ENCODE results near the gene LARP1B.
"Not testable (repeated sequence)": the region's sequence is repeated elsewhere in the genome, so short reads cannot be mapped to it uniquely, and the experiment has no call there.

The LARP1B gene

DNA sequence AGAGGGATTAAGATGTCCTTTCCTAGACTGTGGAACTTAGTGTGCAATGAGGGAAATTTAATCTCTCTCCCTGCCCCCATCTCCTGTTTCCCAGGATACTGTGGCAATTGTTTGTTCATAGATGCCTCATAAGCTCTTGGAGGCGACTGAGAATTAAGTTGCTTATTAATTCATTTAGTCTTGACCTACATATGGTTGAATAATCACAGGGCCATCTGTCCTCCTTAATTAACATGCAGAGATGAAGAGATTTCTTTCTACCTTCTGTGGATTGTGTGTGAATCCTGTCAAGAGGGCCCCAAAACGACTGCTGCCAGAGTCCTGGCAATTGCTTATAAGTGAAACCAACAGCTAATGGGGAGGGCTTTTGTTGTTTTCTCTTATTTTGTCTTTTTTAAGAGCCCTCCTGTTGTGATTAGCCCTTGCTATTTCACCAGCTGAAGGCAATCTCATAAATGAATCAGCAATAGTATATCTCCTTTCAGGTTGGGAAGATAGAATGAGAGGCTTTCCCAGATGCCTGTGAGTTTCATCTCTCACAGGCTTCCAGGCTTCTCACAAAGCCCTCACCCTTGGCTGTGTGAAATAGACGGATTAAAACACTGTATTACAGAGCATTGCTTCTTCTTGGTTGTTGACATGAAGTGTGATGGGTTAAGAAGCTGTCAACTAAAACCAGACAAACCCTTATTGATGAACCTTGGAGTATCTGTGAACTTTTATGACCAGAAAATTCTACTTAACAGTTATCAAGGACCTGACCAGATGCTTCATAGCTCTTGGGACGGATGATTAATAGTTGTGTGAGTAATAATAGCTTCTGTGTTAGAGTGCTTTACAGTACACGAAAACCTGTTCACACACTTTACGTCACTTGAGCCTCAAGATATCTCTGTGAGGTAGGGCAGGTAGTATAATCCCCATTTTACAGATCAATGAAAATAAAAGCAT, 168.0 kb downstream of the LARP1B start:
- H3K4me1 ChIP-seq (ENCODE audit: control insufficient read depth, insufficient read depth, low read length) = peaks cover 28% of the 10 kb centered on the region
- no peaks in the 10 kb centered on the region for H3K9me3 ChIP-seq (ENCODE audit: control insufficient read depth, low read length)
- no peaks in the 10 kb centered on the region for H3K36me3 ChIP-seq (ENCODE audit: control insufficient read depth, insufficient read depth, low read length, severe bottlenecking)
- no peaks in the 10 kb centered on the region for H3K27me3 ChIP-seq (replicated peaks; ENCODE audit: control insufficient read depth, insufficient read depth, low read length)
- peak; percentile 36 for DNase-seq (ENCODE audit: low read depth)
- H3K4me3 ChIP-seq (ENCODE audit: low read length) = no peak overlapping the region
- H3K9ac ChIP-seq (ENCODE audit: low read length) = no peak overlapping the region

DNA sequence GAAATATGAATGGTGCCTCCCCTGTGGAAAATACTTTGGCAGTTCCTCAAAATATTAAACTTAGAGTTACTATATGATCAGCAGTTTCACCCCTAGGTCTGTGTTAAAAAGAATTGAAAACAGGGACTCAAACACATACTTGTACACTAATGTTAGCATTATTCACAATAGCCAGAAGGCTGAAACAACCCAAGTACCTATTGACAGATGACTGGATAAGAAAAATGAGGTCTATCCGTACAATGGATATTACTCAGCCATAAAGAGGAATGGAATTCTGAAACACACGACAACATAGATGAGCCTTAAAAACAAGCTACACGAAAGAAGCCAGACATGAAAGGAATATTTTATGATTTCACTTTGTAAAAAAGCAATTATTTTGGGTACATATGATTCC, 171.6 kb downstream of the LARP1B start:
- no peak overlapping the region for H3K9ac ChIP-seq (ENCODE audit: low read length)
- H3K9me3 ChIP-seq (ENCODE audit: control insufficient read depth, low read length) = no peaks in the 10 kb centered on the region
- no peak for DNase-seq (ENCODE audit: low read depth)
- no peaks in the 10 kb centered on the region for H3K36me3 ChIP-seq (ENCODE audit: control insufficient read depth, insufficient read depth, low read length, severe bottlenecking)
- H3K4me1 ChIP-seq (ENCODE audit: control insufficient read depth, insufficient read depth, low read length) = peaks cover 13% of the 10 kb centered on the region
- H3K4me3 ChIP-seq (ENCODE audit: low read length) = no peak overlapping the region
- H3K27me3 ChIP-seq (replicated peaks; ENCODE audit: control insufficient read depth, insufficient read depth, low read length) = no peaks in the 10 kb centered on the region

DNA sequence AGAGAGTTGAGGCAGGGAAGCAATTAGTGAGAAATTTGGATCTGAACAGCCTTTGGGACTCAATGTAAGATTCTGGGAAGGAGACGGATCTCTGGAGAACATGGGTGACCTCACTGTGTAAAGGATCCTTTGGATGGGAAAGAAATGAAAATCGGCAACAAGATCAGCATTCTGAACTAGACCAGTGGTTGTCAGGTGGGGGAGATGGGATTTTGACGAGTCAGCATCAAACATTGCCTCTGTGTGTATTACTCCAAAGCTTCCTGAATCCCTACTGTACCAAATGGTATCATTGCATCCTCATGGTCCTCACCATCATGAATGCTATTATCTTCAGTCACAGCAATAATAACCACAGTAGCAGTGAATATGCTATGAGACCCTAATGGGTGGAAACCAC, 173.7 kb downstream of the LARP1B start:
- Histone ChIP-seq H3K9ac (ENCODE audit: low read length) (no peak overlapping the region), H3K9me3 (ENCODE audit: control insufficient read depth, low read length) (no peaks in the 10 kb centered on the region), H3K27me3 (replicated peaks; ENCODE audit: control insufficient read depth, insufficient read depth, low read length) (no peaks in the 10 kb centered on the region), H3K4me3 (ENCODE audit: low read length) (no peak overlapping the region), H3K36me3 (ENCODE audit: control insufficient read depth, insufficient read depth, low read length, severe bottlenecking) (no peaks in the 10 kb centered on the region), H3K4me1 (ENCODE audit: control insufficient read depth, insufficient read depth, low read length) (no peaks in the 10 kb centered on the region)
- DNase-seq (ENCODE audit: low read depth) = no peak

DNA sequence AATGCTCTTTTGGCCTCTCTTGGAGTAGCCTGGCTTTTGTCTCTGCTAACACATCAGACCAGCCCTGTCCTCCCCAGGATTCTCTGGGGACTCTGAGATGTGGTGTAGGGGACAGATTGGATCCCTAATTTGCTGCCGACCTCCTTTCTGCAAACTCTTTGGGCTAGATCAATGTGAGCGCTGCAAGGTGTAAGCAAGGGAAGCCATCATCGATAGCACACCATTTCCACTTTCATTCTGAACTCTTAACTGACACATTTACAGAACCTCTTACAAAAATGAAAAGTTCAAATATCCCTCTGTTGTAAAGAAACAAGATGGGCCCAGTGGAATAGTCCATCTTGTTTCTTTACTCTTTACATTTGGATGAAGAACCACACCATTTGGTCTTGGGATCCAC, 179.9 kb downstream of the LARP1B start:
- Histone ChIP-seq H3K4me3 (ENCODE audit: low read length) (peak overlapping the region; percentile 45), H3K36me3 (ENCODE audit: control insufficient read depth, insufficient read depth, low read length, severe bottlenecking) (no peaks in the 10 kb centered on the region), H3K9me3 (ENCODE audit: control insufficient read depth, low read length) (no peaks in the 10 kb centered on the region), H3K27me3 (replicated peaks; ENCODE audit: control insufficient read depth, insufficient read depth, low read length) (no peaks in the 10 kb centered on the region), H3K9ac (ENCODE audit: low read length) (peak overlapping the region; percentile 56), H3K4me1 (ENCODE audit: control insufficient read depth, insufficient read depth, low read length) (peaks cover 27% of the 10 kb centered on the region)
- no peak for DNase-seq (ENCODE audit: low read depth)

DNA sequence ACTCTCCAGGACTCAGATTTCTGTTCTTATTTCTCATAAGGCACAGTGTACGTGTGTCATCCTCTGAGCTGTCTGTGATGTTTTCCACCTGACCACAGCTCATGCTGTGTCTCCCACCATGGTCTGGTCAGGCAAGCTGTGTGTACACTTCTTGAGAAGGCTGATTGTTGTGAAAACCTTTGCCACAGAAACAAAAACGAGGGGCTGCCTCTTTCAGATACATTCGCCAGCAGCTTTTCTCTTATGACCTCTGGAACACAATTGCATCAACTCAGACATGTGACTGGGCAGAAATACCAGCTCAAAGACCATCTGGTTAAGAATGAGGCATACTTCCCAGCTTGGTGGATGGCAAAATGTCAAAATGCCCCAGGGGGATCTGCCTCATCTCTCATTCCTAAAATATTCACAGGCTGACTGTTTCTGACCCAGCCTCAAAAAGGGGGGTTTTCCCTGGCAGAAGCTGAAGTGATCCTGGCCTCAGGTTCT, 180.4 kb downstream of the LARP1B start:
- H3K4me1 ChIP-seq (ENCODE audit: control insufficient read depth, insufficient read depth, low read length) = peaks cover 27% of the 10 kb centered on the region
- H3K36me3 ChIP-seq (ENCODE audit: control insufficient read depth, insufficient read depth, low read length, severe bottlenecking) = no peaks in the 10 kb centered on the region
- peak overlapping the region; percentile 45 for H3K4me3 ChIP-seq (ENCODE audit: low read length)
- H3K27me3 ChIP-seq (replicated peaks; ENCODE audit: control insufficient read depth, insufficient read depth, low read length) = no peaks in the 10 kb centered on the region
- peak; percentile 95 for DNase-seq (ENCODE audit: low read depth)
- H3K9ac ChIP-seq (ENCODE audit: low read length) = peak overlapping the region; percentile 56
- no peaks in the 10 kb centered on the region for H3K9me3 ChIP-seq (ENCODE audit: control insufficient read depth, low read length)

DNA sequence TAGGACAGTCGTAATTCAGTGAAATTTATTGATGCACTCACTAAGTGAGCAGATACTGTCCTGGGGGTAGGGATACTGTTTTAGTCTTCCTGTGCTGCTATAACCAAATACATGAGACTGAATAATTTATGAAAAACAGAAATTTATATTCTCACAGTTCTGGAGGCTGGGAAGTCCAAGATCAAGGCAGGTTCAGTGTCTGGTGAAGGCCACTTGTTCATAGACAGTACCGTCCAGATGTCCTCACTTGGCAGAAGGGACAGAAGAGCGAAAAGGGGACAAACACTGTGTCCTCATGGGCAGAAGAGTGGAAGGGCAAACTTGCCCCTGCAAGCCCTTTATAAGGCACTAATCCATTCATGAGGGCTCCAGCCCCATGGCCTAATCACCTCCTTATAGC, 180.9 kb downstream of the LARP1B start:
- Histone ChIP-seq H3K27me3 (replicated peaks; ENCODE audit: control insufficient read depth, insufficient read depth, low read length) (no peaks in the 10 kb centered on the region), H3K9ac (ENCODE audit: low read length) (peak overlapping the region; percentile 56), H3K9me3 (ENCODE audit: control insufficient read depth, low read length) (no peaks in the 10 kb centered on the region), H3K36me3 (ENCODE audit: control insufficient read depth, insufficient read depth, low read length, severe bottlenecking) (no peaks in the 10 kb centered on the region), H3K4me3 (ENCODE audit: low read length) (peak overlapping the region; percentile 37), H3K4me1 (ENCODE audit: control insufficient read depth, insufficient read depth, low read length) (peaks cover 27% of the 10 kb centered on the region)
- DNase-seq (ENCODE audit: low read depth) = no peak

DNA sequence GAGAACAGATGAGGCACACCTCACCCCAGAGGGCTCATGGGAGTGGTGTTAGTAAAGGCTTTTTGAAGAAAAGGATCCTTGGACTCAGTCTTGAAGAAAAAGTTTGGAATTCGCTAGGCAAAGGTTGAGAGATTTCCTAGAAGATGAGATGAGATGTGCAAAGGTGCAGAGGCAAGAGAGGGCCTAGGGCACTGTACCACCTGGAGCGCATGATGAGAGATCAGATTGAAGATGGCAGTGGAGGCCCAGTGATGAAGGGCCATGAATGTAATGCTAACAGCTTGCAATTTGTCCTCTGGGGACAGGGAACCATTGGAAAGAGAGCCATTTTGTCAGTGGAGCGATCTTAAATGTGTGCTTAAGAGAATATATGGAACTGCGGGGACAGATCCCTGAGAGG, 181.5 kb downstream of the LARP1B start:
- Histone ChIP-seq H3K9ac (ENCODE audit: low read length) (no peak overlapping the region), H3K27me3 (replicated peaks; ENCODE audit: control insufficient read depth, insufficient read depth, low read length) (no peaks in the 10 kb centered on the region), H3K4me3 (ENCODE audit: low read length) (peak overlapping the region; percentile 37), H3K36me3 (ENCODE audit: control insufficient read depth, insufficient read depth, low read length, severe bottlenecking) (no peaks in the 10 kb centered on the region), H3K9me3 (ENCODE audit: control insufficient read depth, low read length) (peaks cover 3% of the 10 kb centered on the region), H3K4me1 (ENCODE audit: control insufficient read depth, insufficient read depth, low read length) (peaks cover 27% of the 10 kb centered on the region)
- no peak for DNase-seq (ENCODE audit: low read depth)

DNA sequence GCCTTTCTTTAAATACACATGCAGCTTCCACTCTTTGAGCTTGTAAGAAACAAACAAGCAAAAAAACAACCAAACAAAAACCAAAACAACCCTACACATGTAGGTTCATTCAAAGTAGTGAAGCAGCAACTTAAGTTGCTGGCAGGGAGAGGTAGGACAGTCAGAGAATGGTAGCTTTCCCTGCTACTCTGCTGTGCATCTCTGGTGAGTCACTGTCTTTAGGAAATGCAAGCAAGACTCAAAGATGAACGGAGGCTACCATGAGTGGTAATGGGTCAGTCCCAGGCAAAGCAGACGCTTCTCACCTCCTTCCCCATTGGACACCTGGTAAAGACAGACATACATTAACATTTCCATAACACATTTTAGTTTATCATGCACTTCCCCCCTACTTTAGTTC, 183.3 kb downstream of the LARP1B start:
- H3K27me3 ChIP-seq (replicated peaks; ENCODE audit: control insufficient read depth, insufficient read depth, low read length) = no peaks in the 10 kb centered on the region
- no peak for DNase-seq (ENCODE audit: low read depth)
- no peaks in the 10 kb centered on the region for H3K36me3 ChIP-seq (ENCODE audit: control insufficient read depth, insufficient read depth, low read length, severe bottlenecking)
- H3K9me3 ChIP-seq (ENCODE audit: control insufficient read depth, low read length) = peaks cover 14% of the 10 kb centered on the region
- no peak overlapping the region for H3K9ac ChIP-seq (ENCODE audit: low read length)
- H3K4me1 ChIP-seq (ENCODE audit: control insufficient read depth, insufficient read depth, low read length) = peaks cover 27% of the 10 kb centered on the region
- no peak overlapping the region for H3K4me3 ChIP-seq (ENCODE audit: low read length)

DNA sequence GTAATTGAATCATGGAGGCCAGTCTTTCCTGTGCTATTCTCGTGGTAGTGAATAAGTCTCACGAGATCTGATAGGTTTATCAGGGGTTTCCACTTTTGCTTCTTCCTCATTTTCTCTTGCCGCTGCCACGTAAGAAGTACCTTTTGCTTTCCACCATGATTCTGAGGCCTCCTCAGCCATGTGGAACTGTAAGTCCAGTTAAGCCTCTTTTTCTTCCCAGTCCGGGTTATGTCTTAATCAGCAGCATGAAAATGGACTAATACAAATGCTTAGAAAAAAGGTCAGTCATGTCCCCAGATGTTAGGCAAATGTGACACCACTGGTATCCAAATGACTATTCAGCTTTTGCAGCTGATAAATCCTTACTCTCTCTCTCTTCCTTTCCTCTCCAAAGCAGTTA, 184.3 kb downstream of the LARP1B start:
- not testable (repeated sequence) for H3K27me3 ChIP-seq (replicated peaks; ENCODE audit: control insufficient read depth, insufficient read depth, low read length); H3K36me3 ChIP-seq (ENCODE audit: control insufficient read depth, insufficient read depth, low read length, severe bottlenecking); H3K4me3 ChIP-seq (ENCODE audit: low read length); H3K9ac ChIP-seq (ENCODE audit: low read length); DNase-seq (ENCODE audit: low read depth)
- Histone ChIP-seq H3K9me3 (ENCODE audit: control insufficient read depth, low read length) (peaks cover 22% of the 10 kb centered on the region), H3K4me1 (ENCODE audit: control insufficient read depth, insufficient read depth, low read length) (peaks cover 24% of the 10 kb centered on the region)

DNA sequence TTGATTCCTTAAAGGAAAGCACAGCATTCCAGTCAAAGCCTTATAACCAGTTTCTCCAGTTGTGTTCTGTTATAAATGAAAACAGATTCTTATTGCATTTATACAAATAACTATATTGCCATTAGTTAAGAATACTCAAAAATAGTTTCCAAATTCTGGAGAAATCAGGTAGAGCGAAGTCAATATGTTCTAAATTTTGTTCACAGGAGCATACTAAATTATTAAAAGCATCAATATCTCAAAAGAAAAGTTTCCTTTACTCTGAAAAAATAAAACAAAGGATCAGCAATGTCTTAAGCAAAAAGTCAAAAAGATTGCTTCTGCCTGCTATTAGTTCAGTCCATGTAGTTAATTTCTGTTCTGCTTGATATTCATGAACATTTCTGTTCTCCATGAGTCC, 186.8 kb downstream of the LARP1B start:
- no peak overlapping the region for H3K4me3 ChIP-seq (ENCODE audit: low read length)
- peaks cover 3% of the 10 kb centered on the region for H3K4me1 ChIP-seq (ENCODE audit: control insufficient read depth, insufficient read depth, low read length)
- H3K9ac ChIP-seq (ENCODE audit: low read length) = no peak overlapping the region
- H3K36me3 ChIP-seq (ENCODE audit: control insufficient read depth, insufficient read depth, low read length, severe bottlenecking) = no peaks in the 10 kb centered on the region
- no peaks in the 10 kb centered on the region for H3K27me3 ChIP-seq (replicated peaks; ENCODE audit: control insufficient read depth, insufficient read depth, low read length)
- H3K9me3 ChIP-seq (ENCODE audit: control insufficient read depth, low read length) = peaks cover 25% of the 10 kb centered on the region
- no peak for DNase-seq (ENCODE audit: low read depth)

DNA sequence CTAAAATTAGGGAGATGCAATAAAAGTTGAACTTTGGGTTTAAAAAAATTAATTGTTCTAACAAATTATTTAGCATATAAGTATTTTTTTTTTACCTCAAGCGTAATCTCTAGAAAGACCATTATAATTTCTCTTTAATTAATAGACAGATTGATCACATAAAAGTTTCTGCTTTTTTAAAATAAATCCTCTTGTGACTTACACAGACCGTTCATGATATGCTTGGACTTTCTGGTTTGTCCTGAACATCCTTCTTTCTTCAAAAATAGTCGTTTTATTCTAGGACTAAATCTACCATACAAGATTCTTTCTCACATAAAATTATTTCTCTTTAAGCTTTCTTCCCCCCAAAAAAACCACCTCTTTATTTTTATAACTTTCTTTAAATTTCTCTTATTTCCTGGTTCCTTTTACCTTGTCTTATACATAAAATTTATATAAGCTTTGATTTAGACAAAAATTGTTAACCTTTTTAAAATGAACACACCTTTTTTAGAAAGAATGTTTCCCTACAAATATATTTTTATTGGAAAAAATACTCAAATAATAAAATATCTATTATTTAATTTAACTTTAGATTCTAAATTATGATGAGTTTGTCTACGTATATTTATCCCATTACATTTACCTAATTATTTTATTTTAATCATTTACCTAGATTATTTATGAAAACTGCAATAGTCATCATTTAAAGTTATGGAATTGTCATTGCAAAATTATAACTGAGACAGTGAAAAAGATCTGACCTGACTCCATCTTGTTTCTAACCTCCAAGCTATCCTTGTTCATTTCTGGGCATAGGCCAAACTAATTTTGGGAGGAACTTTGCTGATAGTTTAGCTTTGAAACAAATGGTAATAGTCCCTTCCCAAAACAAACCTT, 188.9 kb downstream of the LARP1B start:
- Histone ChIP-seq H3K4me3 (ENCODE audit: low read length) (no peak overlapping the region), H3K4me1 (ENCODE audit: control insufficient read depth, insufficient read depth, low read length) (no peaks in the 10 kb centered on the region), H3K9me3 (ENCODE audit: control insufficient read depth, low read length) (peaks cover 25% of the 10 kb centered on the region), H3K27me3 (replicated peaks; ENCODE audit: control insufficient read depth, insufficient read depth, low read length) (no peaks in the 10 kb centered on the region), H3K9ac (ENCODE audit: low read length) (no peak overlapping the region), H3K36me3 (ENCODE audit: control insufficient read depth, insufficient read depth, low read length, severe bottlenecking) (no peaks in the 10 kb centered on the region)
- DNase-seq (ENCODE audit: low read depth) = no peak
